Hepatocyte (in vitro differentiated cells): ENCODE measurements around the gene CTBP1.

Source experiments
- CTCF ChIP-seq: fragments of 200-600 bp; sonication (generic); IDR thresholded peaks from 2 replicates; pipeline ENCODE4 v1.5.1; 2016; ENCODE audit warnings: antibody characterized with exemption, mild to moderate bottlenecking; ENCODE audit not compliant: poor library complexity
- EZH2 ChIP-seq: fragments of 200-600 bp; sonication (generic); IDR thresholded peaks from 2 replicates; pipeline ENCODE4 v1.6.1; 2016; ENCODE audit warnings: antibody characterized with exemption, mild to moderate bottlenecking, borderline replicate concordance

GRCh38 chr4:1210971-1211370 is 38.0 kb downstream of the CTBP1 start:
- TF ChIP-seq CTCF (no peak), EZH2 (no peak)
